ENCODE measurements around the gene INSIG1. TPM values are rescaled to one million over a fixed set of nuclear protein-coding genes. Genes with fewer than 3 reads are reported as not detected.

Gene INSIG1
- total and polyA plus RNA-seq, 4 donors: 47.2 to 136 (median 59.2) TPM

DNA sequence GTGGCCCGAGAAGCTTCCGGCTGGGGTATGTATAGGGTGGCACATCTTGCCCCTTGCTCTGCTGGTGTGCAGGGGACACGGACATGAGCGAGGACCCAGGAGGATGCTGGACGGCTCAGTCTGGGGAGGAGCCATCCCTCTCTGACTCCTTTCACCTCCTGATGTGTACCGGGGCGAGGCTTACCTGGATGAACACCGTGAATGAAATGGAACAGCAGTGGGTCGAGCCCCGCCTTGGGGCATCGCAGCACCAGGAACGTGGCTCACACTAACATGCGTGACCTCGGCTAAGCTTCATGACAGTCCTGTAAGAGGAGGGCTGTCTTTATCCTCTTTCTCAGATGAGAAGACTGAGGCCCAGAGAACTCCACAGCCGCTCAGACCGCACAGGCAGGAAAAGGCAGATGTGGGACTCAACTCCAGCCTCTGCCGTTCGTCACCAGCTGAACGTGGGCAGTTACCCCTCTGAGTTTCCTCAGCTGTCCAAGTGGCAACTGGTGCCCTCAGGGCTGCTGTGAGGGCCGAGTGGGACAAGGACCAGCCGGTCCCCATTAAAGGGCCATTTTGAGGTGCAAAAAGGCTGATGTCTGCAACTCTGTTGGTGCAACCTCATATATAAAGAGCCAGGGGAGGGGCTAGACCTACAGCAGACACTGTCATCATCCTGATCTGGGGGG lies 54.5 kb downstream of the INSIG1 start:
- Histone ChIP-seq H3K27ac (ENCODE audit: low read depth, low read length) (no peak overlapping the region), H3K4me1 (ENCODE audit: control insufficient read depth, insufficient read depth, low read length) (peaks cover 14% of the 10 kb centered on the region), H3K4me3 (ENCODE audit: low read depth, low read length) (no peak overlapping the region), H3K36me3 (ENCODE audit: control insufficient read depth, insufficient read depth, low read length) (no peaks in the 10 kb centered on the region), H3K27me3 (ENCODE audit: control insufficient read depth, insufficient read depth, low read length) (peaks cover 8% of the 10 kb centered on the region), H3K9me3 (ENCODE audit: control insufficient read depth, insufficient read depth, low read length) (no peaks in the 10 kb centered on the region)
- WGBS (ENCODE audit: insufficient coverage): 87% methylated on average over 21 of the region's 21 CpGs
- DNase-seq (ENCODE audit: low read depth in 4 of 6, low spot score in 6 of 6): no peak

DNA sequence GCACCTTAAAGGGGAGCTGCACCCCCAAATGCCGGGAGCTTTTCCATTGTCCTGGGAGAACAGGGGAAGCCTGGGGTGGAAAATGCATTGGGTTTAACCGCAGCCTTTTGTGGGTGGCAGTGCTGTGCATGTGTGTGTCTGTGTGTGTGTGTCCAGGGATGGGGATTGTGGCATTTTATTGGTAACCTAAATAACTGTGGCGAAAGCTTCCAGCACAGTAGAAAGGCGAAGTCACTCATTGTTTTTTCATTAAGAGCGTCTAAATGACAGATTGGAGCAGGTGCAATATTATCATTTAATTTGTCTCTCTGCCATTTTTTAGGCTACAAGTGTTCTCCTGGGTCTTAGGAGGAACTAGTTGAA lies 55.1 kb downstream of the INSIG1 start:
- 57% methylated on average over 4 of the region's 5 CpGs for WGBS (ENCODE audit: insufficient coverage)
- H3K4me1 ChIP-seq (ENCODE audit: control insufficient read depth, insufficient read depth, low read length): peaks cover 14% of the 10 kb centered on the region
- no peak overlapping the region for H3K4me3 ChIP-seq (ENCODE audit: low read depth, low read length)
- no peaks in the 10 kb centered on the region for H3K36me3 ChIP-seq (ENCODE audit: control insufficient read depth, insufficient read depth, low read length)
- no peaks in the 10 kb centered on the region for H3K9me3 ChIP-seq (ENCODE audit: control insufficient read depth, insufficient read depth, low read length)
- H3K27me3 ChIP-seq (ENCODE audit: control insufficient read depth, insufficient read depth, low read length): peaks cover 10% of the 10 kb centered on the region
- no peak overlapping the region for H3K27ac ChIP-seq (ENCODE audit: low read depth, low read length)
- DNase-seq (ENCODE audit: low read depth in 4 of 6, low spot score in 6 of 6): peak in 1 of 6 donors; percentile 57

DNA sequence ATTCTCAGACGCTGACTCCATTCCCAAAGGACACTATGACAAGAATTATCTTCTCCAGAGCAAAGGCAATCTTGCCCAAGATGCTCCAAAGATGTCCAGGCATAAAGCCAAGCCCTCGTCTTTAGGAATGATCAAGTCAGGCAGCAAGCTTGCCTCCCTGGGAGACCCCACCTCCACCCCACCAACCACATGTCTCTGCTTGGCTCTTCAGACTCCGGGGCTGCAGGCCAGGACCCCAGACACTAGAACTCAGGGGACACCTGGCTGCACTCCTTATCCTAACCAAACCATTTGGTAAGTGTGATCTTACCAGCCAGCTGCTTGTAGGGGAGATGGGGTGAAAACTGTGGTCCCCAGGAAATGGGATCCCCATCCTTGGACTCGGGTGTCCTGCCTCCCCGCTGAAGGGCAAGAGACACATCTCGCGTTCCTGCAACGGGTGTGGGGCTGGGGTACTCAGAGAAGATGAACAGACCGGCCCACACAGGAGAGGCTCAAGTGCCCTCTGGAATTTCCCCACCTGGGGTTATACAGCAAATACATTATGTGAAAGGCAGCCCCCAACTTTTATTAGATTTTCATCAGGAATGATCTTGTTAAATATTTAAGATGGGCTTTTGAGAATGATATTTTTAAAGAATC lies 55.7 kb downstream of the INSIG1 start:
- Histone ChIP-seq H3K36me3 (ENCODE audit: control insufficient read depth, insufficient read depth, low read length) (no peaks in the 10 kb centered on the region), H3K27ac (ENCODE audit: low read depth, low read length) (no peak overlapping the region), H3K27me3 (ENCODE audit: control insufficient read depth, insufficient read depth, low read length) (peaks cover 12% of the 10 kb centered on the region), H3K4me1 (ENCODE audit: control insufficient read depth, insufficient read depth, low read length) (peaks cover 14% of the 10 kb centered on the region), H3K4me3 (ENCODE audit: low read depth, low read length) (no peak overlapping the region), H3K9me3 (ENCODE audit: control insufficient read depth, insufficient read depth, low read length) (no peaks in the 10 kb centered on the region)
- WGBS (ENCODE audit: insufficient coverage): 66% methylated on average over 7 of the region's 9 CpGs
- no peak for DNase-seq (ENCODE audit: low read depth in 4 of 6, low spot score in 6 of 6)

DNA sequence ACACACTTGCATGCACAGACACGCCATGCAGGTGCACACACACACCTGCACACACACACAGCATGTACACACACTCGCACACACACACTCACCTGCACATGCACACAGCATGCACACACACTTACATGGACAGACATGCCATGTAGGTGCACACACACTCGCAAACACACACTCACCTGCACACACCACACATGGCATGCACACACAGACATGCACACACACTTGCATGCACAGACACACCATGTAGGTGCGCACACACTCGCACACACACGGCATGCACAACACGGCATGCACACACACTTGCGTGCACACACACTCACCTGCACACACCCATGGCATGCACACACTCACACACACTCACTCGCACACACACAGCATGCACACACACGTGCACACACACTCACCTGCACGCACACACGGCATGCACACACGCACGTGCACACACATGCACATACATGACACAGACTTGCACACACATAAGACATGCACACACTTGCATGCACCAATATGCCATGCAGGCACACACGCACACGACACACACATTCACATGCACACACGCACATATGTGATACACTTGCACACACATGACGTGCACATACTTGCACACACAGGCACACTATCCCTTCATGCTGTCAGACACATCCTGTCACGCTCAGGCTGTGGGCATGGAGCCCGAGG lies 56.8 kb downstream of the INSIG1 start:
- H3K9me3 ChIP-seq (ENCODE audit: control insufficient read depth, insufficient read depth, low read length): no peaks in the 10 kb centered on the region
- WGBS (ENCODE audit: insufficient coverage): 96% methylated on average over 20 of the region's 20 CpGs
- peaks cover 8% of the 10 kb centered on the region for H3K27me3 ChIP-seq (ENCODE audit: control insufficient read depth, insufficient read depth, low read length)
- H3K36me3 ChIP-seq (ENCODE audit: control insufficient read depth, insufficient read depth, low read length): no peaks in the 10 kb centered on the region
- H3K4me3 ChIP-seq (ENCODE audit: low read depth, low read length): no peak overlapping the region
- peaks cover 11% of the 10 kb centered on the region for H3K4me1 ChIP-seq (ENCODE audit: control insufficient read depth, insufficient read depth, low read length)
- DNase-seq (ENCODE audit: low read depth in 4 of 6, low spot score in 6 of 6): no peak
- H3K27ac ChIP-seq (ENCODE audit: low read depth, low read length): no peak overlapping the region

DNA sequence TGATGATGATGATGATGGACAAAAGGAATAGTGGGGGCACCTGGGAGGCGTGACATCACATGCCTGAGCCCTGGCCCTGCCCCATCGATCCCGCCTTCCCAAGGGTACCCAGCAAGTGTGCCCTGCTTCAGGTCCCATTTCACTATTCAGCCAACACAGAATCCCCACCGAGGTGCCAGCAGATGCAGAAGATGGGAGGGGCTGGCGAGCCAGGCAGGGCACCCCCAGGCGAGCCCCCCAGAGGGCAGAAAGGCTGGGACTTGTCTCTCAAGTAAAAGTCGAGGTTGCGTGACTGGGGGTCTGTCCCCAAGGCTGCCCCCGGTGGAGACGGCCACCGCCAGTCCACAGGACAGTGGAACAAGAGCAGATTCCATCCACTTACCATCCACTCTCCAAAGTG lies 57.5 kb downstream of the INSIG1 start:
- no peak for DNase-seq (ENCODE audit: low read depth in 4 of 6, low spot score in 6 of 6)
- Histone ChIP-seq H3K36me3 (ENCODE audit: control insufficient read depth, insufficient read depth, low read length) (no peaks in the 10 kb centered on the region), H3K4me1 (ENCODE audit: control insufficient read depth, insufficient read depth, low read length) (peaks cover 7% of the 10 kb centered on the region), H3K27ac (ENCODE audit: low read depth, low read length) (no peak overlapping the region), H3K27me3 (ENCODE audit: control insufficient read depth, insufficient read depth, low read length) (peaks cover 8% of the 10 kb centered on the region), H3K4me3 (ENCODE audit: low read depth, low read length) (no peak overlapping the region), H3K9me3 (ENCODE audit: control insufficient read depth, insufficient read depth, low read length) (no peaks in the 10 kb centered on the region)
- WGBS (ENCODE audit: insufficient coverage): 76% methylated on average over 8 of the region's 11 CpGs

DNA sequence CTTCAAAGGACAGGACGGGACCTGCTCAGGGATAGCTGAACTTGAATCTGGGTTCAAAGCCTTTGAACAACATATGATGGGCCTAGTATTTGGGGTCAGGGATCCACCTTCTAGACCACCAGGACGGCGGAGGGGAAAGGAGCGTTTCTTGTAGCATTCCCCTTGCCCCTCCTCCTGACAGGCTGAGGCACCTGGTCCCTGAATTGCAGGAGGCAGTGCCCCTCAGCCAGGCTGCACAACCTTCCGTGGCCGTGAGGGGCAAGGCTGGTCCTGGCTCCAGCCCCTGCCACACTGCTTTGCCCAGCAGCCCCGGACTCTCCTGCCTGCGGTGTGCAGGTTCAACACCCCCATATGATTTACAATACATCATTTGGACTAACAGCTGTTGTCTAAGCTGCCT lies 58.1 kb downstream of the INSIG1 start:
- no peak for DNase-seq (ENCODE audit: low read depth in 4 of 6, low spot score in 6 of 6)
- H3K27me3 ChIP-seq (ENCODE audit: control insufficient read depth, insufficient read depth, low read length): peaks cover 8% of the 10 kb centered on the region
- H3K9me3 ChIP-seq (ENCODE audit: control insufficient read depth, insufficient read depth, low read length): no peaks in the 10 kb centered on the region
- H3K27ac ChIP-seq (ENCODE audit: low read depth, low read length): no peak overlapping the region
- peaks cover 7% of the 10 kb centered on the region for H3K4me1 ChIP-seq (ENCODE audit: control insufficient read depth, insufficient read depth, low read length)
- no peak overlapping the region for H3K4me3 ChIP-seq (ENCODE audit: low read depth, low read length)
- H3K36me3 ChIP-seq (ENCODE audit: control insufficient read depth, insufficient read depth, low read length): no peaks in the 10 kb centered on the region
- WGBS (ENCODE audit: insufficient coverage): 81% methylated on average over 7 of the region's 8 CpGs

DNA sequence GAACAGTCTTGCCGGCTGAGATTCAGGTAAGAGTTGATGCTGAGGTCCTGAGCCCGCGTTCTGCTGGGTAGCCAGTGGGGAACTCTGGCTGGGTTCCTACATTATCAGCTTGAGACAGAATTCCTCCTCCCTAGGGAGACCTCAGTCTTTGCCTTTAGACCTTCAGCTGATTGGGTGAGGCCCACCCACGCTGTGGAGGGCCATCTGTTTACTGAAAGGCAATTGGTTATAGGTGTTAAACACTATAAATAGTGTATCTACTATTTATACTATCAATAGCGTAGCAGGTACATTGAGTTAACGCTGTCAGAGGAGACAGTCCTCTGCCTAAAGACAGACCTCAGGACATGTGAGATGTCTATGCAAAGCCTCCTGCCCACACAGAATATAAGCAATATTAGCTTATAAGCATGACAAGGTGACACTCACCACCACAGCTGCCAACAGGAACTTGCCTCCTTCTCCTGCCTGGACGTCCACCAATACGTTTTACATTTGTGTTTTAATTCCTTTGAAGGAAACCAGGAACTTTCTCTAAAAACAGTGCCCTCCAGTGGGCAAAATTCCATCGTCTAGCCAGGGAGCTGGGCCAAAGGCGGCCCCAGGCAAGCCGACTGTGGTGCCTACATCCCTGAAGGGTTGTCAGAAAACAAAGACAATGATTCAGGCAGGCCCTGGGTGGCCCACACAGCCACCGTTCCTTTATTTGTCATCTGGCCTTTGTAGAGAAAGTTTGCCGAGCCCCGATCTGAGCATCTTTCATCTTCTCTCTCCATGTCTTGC lies 58.8 kb downstream of the INSIG1 start:
- DNase-seq (ENCODE audit: low read depth in 4 of 6, low spot score in 6 of 6): peak in 2 of 6 donors; percentile 63 to 69
- H3K27ac ChIP-seq (ENCODE audit: low read depth, low read length): no peak overlapping the region
- no peaks in the 10 kb centered on the region for H3K9me3 ChIP-seq (ENCODE audit: control insufficient read depth, insufficient read depth, low read length)
- 28% methylated on average over 8 of the region's 14 CpGs for WGBS (ENCODE audit: insufficient coverage)
- H3K36me3 ChIP-seq (ENCODE audit: control insufficient read depth, insufficient read depth, low read length): no peaks in the 10 kb centered on the region
- H3K4me1 ChIP-seq (ENCODE audit: control insufficient read depth, insufficient read depth, low read length): peaks cover 7% of the 10 kb centered on the region
- H3K27me3 ChIP-seq (ENCODE audit: control insufficient read depth, insufficient read depth, low read length): peaks cover 9% of the 10 kb centered on the region
- H3K4me3 ChIP-seq (ENCODE audit: low read depth, low read length): no peak overlapping the region

DNA sequence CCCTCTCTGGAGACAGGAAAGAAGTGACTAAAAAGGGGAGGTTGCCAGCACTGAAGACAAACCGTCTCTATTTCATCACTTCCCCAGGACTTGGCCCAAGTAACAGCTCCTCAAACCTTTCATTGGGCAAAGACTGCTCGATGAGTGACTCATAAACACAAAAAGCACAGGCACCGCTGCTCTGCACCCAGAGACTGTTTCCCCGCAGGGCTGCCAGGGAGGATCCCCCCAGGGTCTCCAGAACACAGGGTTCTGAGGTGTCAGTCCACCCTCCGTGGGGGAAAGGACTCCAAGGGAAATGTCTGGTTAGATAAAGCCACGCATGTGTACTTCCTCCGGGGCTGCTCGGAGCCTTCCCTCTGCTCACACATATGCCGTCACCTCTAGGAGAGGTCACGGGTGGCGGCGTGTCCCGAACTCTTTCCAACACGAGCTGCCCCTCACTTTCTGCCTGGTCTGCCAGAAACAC lies 59.9 kb downstream of the INSIG1 start:
- Histone ChIP-seq H3K9me3 (ENCODE audit: control insufficient read depth, insufficient read depth, low read length) (no peaks in the 10 kb centered on the region), H3K4me3 (ENCODE audit: low read depth, low read length) (no peak overlapping the region), H3K4me1 (ENCODE audit: control insufficient read depth, insufficient read depth, low read length) (peaks cover 5% of the 10 kb centered on the region), H3K36me3 (ENCODE audit: control insufficient read depth, insufficient read depth, low read length) (no peaks in the 10 kb centered on the region), H3K27ac (ENCODE audit: low read depth, low read length) (no peak overlapping the region), H3K27me3 (ENCODE audit: control insufficient read depth, insufficient read depth, low read length) (peaks cover 13% of the 10 kb centered on the region)
- no peak for DNase-seq (ENCODE audit: low read depth in 4 of 6, low spot score in 6 of 6)
- 71% methylated on average over 12 of the region's 14 CpGs for WGBS (ENCODE audit: insufficient coverage)

DNA sequence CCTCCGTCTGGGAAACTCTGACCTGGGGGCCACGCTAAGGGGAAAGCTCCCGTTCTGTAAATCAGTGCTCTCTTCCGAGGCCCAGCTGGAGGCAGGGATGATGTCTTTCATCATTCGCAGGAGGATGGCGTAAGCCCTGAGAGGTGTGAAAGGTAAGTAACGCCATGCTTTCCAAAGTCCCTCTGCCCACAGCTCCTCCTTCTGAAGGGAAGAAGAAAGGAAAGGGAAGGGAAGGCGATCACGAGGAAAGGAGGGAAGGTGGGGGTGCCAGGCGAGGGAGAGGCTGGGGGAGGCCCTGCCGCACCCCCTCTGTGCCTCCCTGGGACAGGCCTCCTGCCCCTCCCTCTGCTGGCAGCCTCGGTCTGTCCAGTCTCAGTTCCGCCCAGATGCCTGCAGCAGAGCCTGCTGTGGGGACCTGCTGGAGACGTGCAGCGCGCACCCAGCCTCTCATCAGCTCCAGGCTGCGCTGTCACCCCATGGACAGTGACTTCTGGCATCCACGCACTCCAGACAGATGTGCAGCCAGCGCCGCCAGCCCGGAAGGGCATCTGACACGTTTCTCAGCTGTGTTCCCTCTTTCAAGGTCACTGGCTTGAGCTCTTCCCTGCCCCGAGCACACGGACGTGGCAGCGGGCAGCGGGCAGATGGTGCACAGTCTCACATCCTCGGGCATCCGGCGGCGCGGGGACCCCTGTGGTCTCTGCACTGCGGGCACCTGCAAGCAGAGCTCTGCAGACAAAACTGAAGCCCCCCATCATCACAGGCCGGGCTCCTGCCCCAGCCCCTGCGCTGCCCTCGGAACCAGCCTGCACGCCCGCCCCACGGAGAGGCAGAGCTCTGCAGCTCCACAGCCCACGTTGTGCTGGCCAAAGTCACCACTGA lies 60.6 kb downstream of the INSIG1 start:
- Histone ChIP-seq H3K9me3 (ENCODE audit: control insufficient read depth, insufficient read depth, low read length) (no peaks in the 10 kb centered on the region), H3K4me3 (ENCODE audit: low read depth, low read length) (no peak overlapping the region), H3K4me1 (ENCODE audit: control insufficient read depth, insufficient read depth, low read length) (peaks cover 3% of the 10 kb centered on the region), H3K27ac (ENCODE audit: low read depth, low read length) (no peak overlapping the region), H3K27me3 (ENCODE audit: control insufficient read depth, insufficient read depth, low read length) (peaks cover 13% of the 10 kb centered on the region), H3K36me3 (ENCODE audit: control insufficient read depth, insufficient read depth, low read length) (no peaks in the 10 kb centered on the region)
- WGBS (ENCODE audit: insufficient coverage): 39% methylated on average over 33 of the region's 40 CpGs
- DNase-seq (ENCODE audit: low read depth in 4 of 6, low spot score in 6 of 6): no peak
